Naive thymus-derived CD8-positive, alpha-beta T cell (primary cell): ENCODE measurements around the gene ZNF521. TPM values are rescaled to one million over a fixed set of nuclear protein-coding genes. Genes with fewer than 3 reads are reported as not detected.

Source experiments
- ATAC-seq, 2 donors: fragments of 150-1000 bp; cut with Tn5 transposase in 1 of 2; sonication (Bioruptor Pico), chemical (Tn5 transposase) in 1 of 2; 1 replicate in 1 of 2; 2 replicates in 1 of 2; pipeline ENCODE4 v1.10.0; 2021; ENCODE audit warnings: mild to moderate bottlenecking in 2 of 2, moderate library complexity in 2 of 2
- POLR2A ChIA-PET: fragments of 350-600 bp; sonication (Branson Sonifier 250); formaldehyde crosslinking; loops from one replicate; lab custom pipeline; 2021; ENCODE audit warnings: antibody characterized with exemption; lab: Charles Lee
- DNase-seq, 10 donors: peaks; one replicate each; pipeline versions ENCODE4 v3.0.0 to v3.0.0-alpha.2; 2020 to 2022
- H3K27ac Mint-ChIP-seq, 10 donors: one replicate each; pipeline ENCODE4 v1.8.0; 2020 to 2022; ENCODE audit warnings: mild to moderate bottlenecking in 10 of 10, mixed read lengths in 10 of 10, moderate library complexity in 4 of 10, inconsistent platforms in 1 of 10
- H3K27me3 Mint-ChIP-seq, 5 donors: one replicate each; pipeline ENCODE4 v1.8.0; 2021 to 2022; ENCODE audit warnings: mixed read lengths in 5 of 5
- H3K36me3 Mint-ChIP-seq, 3 donors: one replicate each; pipeline ENCODE4 v1.8.0; 2020 to 2022; ENCODE audit warnings: mixed read lengths in 3 of 3, mild to moderate bottlenecking in 2 of 3, inconsistent platforms in 1 of 3
- H3K4me1 Mint-ChIP-seq, 4 donors: one replicate each; pipeline ENCODE4 v1.8.0; 2021 to 2022; ENCODE audit warnings: mixed read lengths in 4 of 4
- H3K4me3 Mint-ChIP-seq, 10 donors: one replicate each; pipeline ENCODE4 v1.8.0; 2020 to 2022; ENCODE audit warnings: mild to moderate bottlenecking in 10 of 10, mixed read lengths in 10 of 10, moderate library complexity in 6 of 10, inconsistent platforms in 1 of 10
- H3K9me3 Mint-ChIP-seq, 9 donors: one replicate each; pipeline ENCODE4 v1.8.0; 2020 to 2022; ENCODE audit warnings: mixed read lengths in 9 of 9, mild to moderate bottlenecking in 3 of 9, inconsistent platforms in 1 of 9, moderate library complexity in 1 of 9
- polyA plus RNA-seq, 3 donors: library from polyadenylated mRNA; unstranded; fragments of 300-500 nt; fragmentation: Illumina TruSeq; gene quantifications; one replicate each; pipeline ENCODE4 v1.2.3, GENCODE V29; 2021
- total RNA-seq, 8 experiments: library from RNA in 2 of 8; stranded (reverse) in 2 of 8; gene quantifications; one replicate each; pipeline ENCODE4 v1.2.3 and lab custom pipeline; 2021 to 2026

The ZNF521 gene
- total and polyA plus RNA-seq, 5 experiments from 2014 or later, result 0.62 TPM; not detected in 4

- DNase-seq (no peak), ATAC-seq (no peak)
- Mint-ChIP-seq H3K36me3 (no peaks in the 10 kb centered on the region), H3K9me3 (no peaks in the 10 kb centered on the region), H3K27ac (no peak overlapping the region), H3K27me3 (peaks cover 0 to 4% (median 0%) of the 10 kb centered on the region in 5 donors), H3K4me3 (no peak overlapping the region), H3K4me1 (no peaks in the 10 kb centered on the region)
- POLR2A ChIA-PET, result no interaction called here
Observed at GRCh38 chr18:25074925-25075324, 277.0 kb downstream of the ZNF521 start.

GRCh38 chr18:25072205-25072604 is 279.8 kb downstream of the ZNF521 start:
- DNase-seq, result no peak
- no peak for ATAC-seq
- Mint-ChIP-seq H3K27ac (no peak overlapping the region), H3K4me3 (no peak overlapping the region), H3K27me3 (peaks cover 0 to 4% (median 0%) of the 10 kb centered on the region in 5 donors), H3K9me3 (no peaks in the 10 kb centered on the region), H3K4me1 (no peaks in the 10 kb centered on the region), H3K36me3 (no peaks in the 10 kb centered on the region)
- POLR2A ChIA-PET, result interaction anchor here (0.9 kb wide), 1 partner anchor 28 kb away, joined by 3 read pairs; no protein-coding TSS in a partner anchor

- POLR2A ChIA-PET, result no interaction called here
- Mint-ChIP-seq H3K27ac (no peak overlapping the region), H3K9me3 (no peaks in the 10 kb centered on the region), H3K36me3 (no peaks in the 10 kb centered on the region), H3K27me3 (peaks cover 0 to 4% (median 0%) of the 10 kb centered on the region in 5 donors), H3K4me1 (no peaks in the 10 kb centered on the region), H3K4me3 (no peak overlapping the region)
- DNase-seq, result no peak
- no peak for ATAC-seq
Observed at GRCh38 chr18:25067275-25068025, 284.5 kb downstream of the ZNF521 start.

- ATAC-seq (no peak), DNase-seq (no peak)
- no peaks in the 10 kb centered on the region for H3K4me1 Mint-ChIP-seq
- H3K27ac Mint-ChIP-seq, result no peak overlapping the region
- H3K27me3 Mint-ChIP-seq, result peaks cover 0 to 4% (median 0%) of the 10 kb centered on the region in 5 donors
- no peaks in the 10 kb centered on the region for H3K36me3 Mint-ChIP-seq
- H3K9me3 Mint-ChIP-seq, result no peaks in the 10 kb centered on the region
- POLR2A ChIA-PET, result no interaction called here
- no peak overlapping the region for H3K4me3 Mint-ChIP-seq
Observed at GRCh38 chr18:25066516-25066915, 285.4 kb downstream of the ZNF521 start.

- Mint-ChIP-seq H3K4me1 (no peaks in the 10 kb centered on the region), H3K4me3 (no peak overlapping the region), H3K27me3 (peaks cover 0 to 2% (median 0%) of the 10 kb centered on the region in 5 donors), H3K27ac (no peak overlapping the region), H3K36me3 (no peaks in the 10 kb centered on the region), H3K9me3 (no peaks in the 10 kb centered on the region)
- POLR2A ChIA-PET, result no interaction called here
- no peak for DNase-seq
- no peak for ATAC-seq
Observed at GRCh38 chr18:25062720-25063119, 289.2 kb downstream of the ZNF521 start.

- ATAC-seq (no peak), DNase-seq (no peak)
- H3K27me3 Mint-ChIP-seq, result peaks cover 0 to 2% (median 0%) of the 10 kb centered on the region in 5 donors
- no peak overlapping the region for H3K27ac Mint-ChIP-seq
- H3K4me3 Mint-ChIP-seq, result no peak overlapping the region
- no peaks in the 10 kb centered on the region for H3K4me1 Mint-ChIP-seq
- H3K9me3 Mint-ChIP-seq, result no peaks in the 10 kb centered on the region
- no peaks in the 10 kb centered on the region for H3K36me3 Mint-ChIP-seq
- POLR2A ChIA-PET, result no interaction called here
Observed at GRCh38 chr18:25061395-25061794, 290.6 kb downstream of the ZNF521 start.

- H3K9me3 Mint-ChIP-seq, result no peaks in the 10 kb centered on the region
- DNase-seq (no peak), ATAC-seq (no peak)
- H3K4me1 Mint-ChIP-seq, result no peaks in the 10 kb centered on the region
- no peaks in the 10 kb centered on the region for H3K27me3 Mint-ChIP-seq
- H3K4me3 Mint-ChIP-seq, result no peak overlapping the region
- H3K36me3 Mint-ChIP-seq, result no peaks in the 10 kb centered on the region
- POLR2A ChIA-PET, result no interaction called here
- no peak overlapping the region for H3K27ac Mint-ChIP-seq
Observed at GRCh38 chr18:25058521-25058920, 293.4 kb downstream of the ZNF521 start.

- ATAC-seq (no peak), DNase-seq (no peak)
- no peaks in the 10 kb centered on the region for H3K36me3 Mint-ChIP-seq
- no peak overlapping the region for H3K27ac Mint-ChIP-seq
- POLR2A ChIA-PET, result no interaction called here
- no peaks in the 10 kb centered on the region for H3K27me3 Mint-ChIP-seq
- H3K9me3 Mint-ChIP-seq, result no peaks in the 10 kb centered on the region
- H3K4me1 Mint-ChIP-seq, result no peaks in the 10 kb centered on the region
- H3K4me3 Mint-ChIP-seq, result no peak overlapping the region
Observed at GRCh38 chr18:25057491-25058050, 294.4 kb downstream of the ZNF521 start.

- DNase-seq (no peak), ATAC-seq (no peak)
- Mint-ChIP-seq H3K9me3 (no peaks in the 10 kb centered on the region), H3K36me3 (no peaks in the 10 kb centered on the region), H3K27me3 (no peaks in the 10 kb centered on the region), H3K27ac (no peak overlapping the region), H3K4me3 (no peak overlapping the region), H3K4me1 (no peaks in the 10 kb centered on the region)
- POLR2A ChIA-PET, result no interaction called here
Observed at GRCh38 chr18:25056429-25056828, 295.5 kb downstream of the ZNF521 start.

- no peaks in the 10 kb centered on the region for H3K36me3 Mint-ChIP-seq
- POLR2A ChIA-PET, result no interaction called here
- no peaks in the 10 kb centered on the region for H3K4me1 Mint-ChIP-seq
Observed at GRCh38 chr18:25055076-25055475, 296.9 kb downstream of the ZNF521 start.

GRCh38 chr18:25053466-25053865 is 298.5 kb downstream of the ZNF521 start:
- H3K27me3 Mint-ChIP-seq, result no peaks in the 10 kb centered on the region
- no peak overlapping the region for H3K4me3 Mint-ChIP-seq
- ATAC-seq, result no peak
- H3K36me3 Mint-ChIP-seq, result no peaks in the 10 kb centered on the region
- POLR2A ChIA-PET, result no interaction called here
- H3K4me1 Mint-ChIP-seq, result no peaks in the 10 kb centered on the region
- H3K27ac Mint-ChIP-seq, result no peak overlapping the region
- no peaks in the 10 kb centered on the region for H3K9me3 Mint-ChIP-seq
- DNase-seq, result no peak

More at GRCh38 chr18:25055076-25055475, 296.9 kb downstream of the ZNF521 start:
- no peak overlapping the region for H3K4me3 Mint-ChIP-seq
- no peak overlapping the region for H3K27ac Mint-ChIP-seq
- no peaks in the 10 kb centered on the region for H3K27me3 Mint-ChIP-seq
- ATAC-seq (no peak), DNase-seq (no peak)
- no peaks in the 10 kb centered on the region for H3K9me3 Mint-ChIP-seq

GRCh38 chr18:25052511-25052921 is 299.4 kb downstream of the ZNF521 start:
- DNase-seq, result no peak
- H3K4me1 Mint-ChIP-seq, result no peaks in the 10 kb centered on the region
- H3K4me3 Mint-ChIP-seq, result no peak overlapping the region
- H3K9me3 Mint-ChIP-seq, result no peaks in the 10 kb centered on the region
- H3K36me3 Mint-ChIP-seq, result no peaks in the 10 kb centered on the region
- POLR2A ChIA-PET, result no interaction called here
- no peaks in the 10 kb centered on the region for H3K27me3 Mint-ChIP-seq
- no peak overlapping the region for H3K27ac Mint-ChIP-seq
- ATAC-seq, result no peak

GRCh38 chr18:25050605-25051004 is 301.4 kb downstream of the ZNF521 start:
- DNase-seq (no peak), ATAC-seq (no peak)
- Mint-ChIP-seq H3K27ac (no peak overlapping the region), H3K27me3 (peaks cover 0 to 3% (median 0%) of the 10 kb centered on the region in 5 donors), H3K9me3 (no peaks in the 10 kb centered on the region), H3K36me3 (no peaks in the 10 kb centered on the region), H3K4me1 (no peaks in the 10 kb centered on the region), H3K4me3 (no peak overlapping the region)
- POLR2A ChIA-PET, result no interaction called here
